NCI-H526 treated with DMSO at 0.1 percent for 48 hours (cell line): ENCODE results near the gene CRLF3.
"Not testable (repeated sequence)": the region's sequence is repeated elsewhere in the genome, so short reads cannot be mapped to it uniquely, and the experiment has no call there.

ENCODE experiments used
- DNase-seq: peaks from one replicate; lab custom pipeline; 2025; lab: John Stamatoyannopoulos, UW

CRLF3 gene

DNA sequence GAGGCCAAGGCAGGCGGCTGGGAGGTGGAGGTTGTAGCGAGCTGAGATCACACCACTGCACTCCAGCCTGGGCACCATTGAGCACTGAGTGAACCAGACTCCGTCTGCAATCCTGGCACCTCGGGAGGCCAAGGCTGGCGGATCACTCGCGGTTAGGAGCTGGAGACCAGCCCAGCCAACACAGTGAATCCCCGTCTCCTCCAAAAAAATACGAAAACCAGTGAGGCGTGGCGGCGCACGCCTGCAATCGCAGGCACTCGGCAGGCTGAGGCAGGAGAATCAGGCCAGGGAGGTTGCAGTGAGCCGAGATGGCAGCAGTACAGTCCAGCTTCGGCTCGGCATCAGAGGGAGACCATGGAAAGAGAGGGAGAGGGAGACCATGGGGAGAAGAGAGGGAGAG, 88.1 kb downstream of the CRLF3 start:
- DNase-seq: not testable (repeated sequence)

DNA sequence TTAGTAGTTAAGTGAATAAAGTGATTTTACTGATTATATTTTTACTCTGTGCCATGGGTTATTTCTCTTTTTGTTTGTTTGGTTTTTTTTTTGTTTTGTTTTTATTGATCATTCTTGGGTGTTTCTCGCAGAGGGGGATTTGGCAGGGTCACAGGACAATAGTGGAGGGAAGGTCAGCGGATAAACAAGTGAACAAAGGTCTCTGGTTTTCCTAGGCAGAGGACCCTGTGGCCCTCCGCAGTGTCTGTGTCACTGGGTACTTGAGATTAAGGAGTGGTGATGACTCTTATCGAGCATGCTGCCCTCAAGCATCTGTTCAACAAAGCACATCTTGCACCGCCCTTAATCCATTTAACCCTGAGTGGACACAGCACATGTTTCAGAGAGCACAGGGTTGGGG, 88.8 kb downstream of the CRLF3 start:
- not testable (repeated sequence) for DNase-seq

GRCh38 chr17:30735206-30735605, 89.3 kb downstream of the CRLF3 start:
- not testable (repeated sequence) for DNase-seq

DNA sequence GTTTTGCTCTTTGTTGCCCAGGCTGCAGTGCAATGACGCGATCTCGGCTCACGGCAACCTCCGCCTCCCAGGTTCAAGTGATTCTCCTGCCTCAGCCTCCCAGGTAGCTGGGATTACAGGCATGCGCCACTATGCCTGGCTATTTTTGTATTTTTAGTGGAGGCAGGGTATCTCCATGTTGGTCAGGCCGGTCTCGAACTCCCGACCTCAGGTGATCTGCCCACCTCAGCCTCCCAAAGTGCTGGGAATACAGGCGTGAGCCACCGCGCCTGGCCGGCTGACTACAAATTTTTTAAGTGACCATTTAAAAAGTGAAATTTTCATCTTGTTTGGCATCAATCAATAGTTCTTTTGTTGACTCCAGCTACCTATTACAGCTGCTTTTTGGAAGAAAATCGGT, 90.3 kb downstream of the CRLF3 start:
- not testable (repeated sequence) for DNase-seq
